H9 (cell line): ENCODE measurements around the gene ZNF101. TPM values are rescaled to one million over a fixed set of nuclear protein-coding genes. Genes with fewer than 3 reads are reported as not detected.
A peak's percentile ranks its signal among the peaks of the same experiment; 100 is the strongest.

Experiments
- DNase-seq: peaks from one replicate; pipeline ENCODE4 v3.0.0-alpha.2; 2017
- H2AFZ ChIP-seq: one replicate; pipeline ENCODE4 v1.6.1; 2013; ENCODE audit warnings: mild to moderate bottlenecking, low read length, control low read depth, moderate library complexity
- H2AK5ac ChIP-seq: 2 replicates; pipeline ENCODE4 v1.6.1; 2013; ENCODE audit warnings: low read length, control low read depth, mixed read lengths; ENCODE audit not compliant: insufficient read length
- H2BK120ac ChIP-seq: one replicate; pipeline ENCODE4 v1.6.1; 2013; ENCODE audit warnings: low read depth, mild to moderate bottlenecking, low read length, control low read depth, inconsistent platforms; ENCODE audit not compliant: poor library complexity, severe bottlenecking
- H2BK12ac ChIP-seq: 2 replicates; pipeline ENCODE4 v1.6.1; 2013; ENCODE audit warnings: low read length, control low read depth, mixed read lengths, low read depth; ENCODE audit not compliant: insufficient read length
- H2BK15ac ChIP-seq: 2 replicates; pipeline ENCODE4 v1.6.1; 2013; ENCODE audit warnings: low read depth, low read length, control low read depth
- H2BK20ac ChIP-seq: one replicate; pipeline ENCODE4 v1.6.1; 2013; ENCODE audit warnings: low read depth, mild to moderate bottlenecking, low read length, control low read depth, inconsistent platforms; ENCODE audit not compliant: poor library complexity, severe bottlenecking
- H2BK5ac ChIP-seq: 2 replicates; pipeline ENCODE4 v1.6.1; 2013; ENCODE audit warnings: low read length, control low read depth, mixed read lengths; ENCODE audit not compliant: insufficient read length
- H3K14ac ChIP-seq: 2 replicates; pipeline ENCODE4 v1.6.1; 2013; ENCODE audit warnings: low read length, control low read depth; ENCODE audit not compliant: insufficient read depth
- H3K18ac ChIP-seq: 2 replicates; pipeline ENCODE4 v1.6.1; 2013; ENCODE audit warnings: low read depth, mild to moderate bottlenecking, mixed read lengths, low read length, control low read depth; ENCODE audit not compliant: insufficient read length
- H3K23ac ChIP-seq: 2 replicates; pipeline ENCODE4 v1.6.1; 2013; ENCODE audit warnings: low read length, control low read depth, mixed read lengths, low read depth; ENCODE audit not compliant: insufficient read length
- H3K23me2 ChIP-seq: 2 replicates; pipeline ENCODE4 v1.6.1; 2013; ENCODE audit warnings: low read depth, mild to moderate bottlenecking, mixed read lengths, low read length, control low read depth; ENCODE audit not compliant: insufficient read length, poor library complexity, severe bottlenecking
- H3K27ac ChIP-seq: 2 replicates; pipeline ENCODE4 v1.5.1; 2013; ENCODE audit warnings: low read length, control low read depth, mixed read lengths, low read depth; ENCODE audit not compliant: insufficient read length
- H3K27me3 ChIP-seq: 2 replicates; pipeline ENCODE4 v1.6.1; 2013; ENCODE audit warnings: low read length, control low read depth, inconsistent platforms; ENCODE audit not compliant: insufficient read depth
- H3K4ac ChIP-seq: 2 replicates; pipeline ENCODE4 v1.6.1; 2013; ENCODE audit warnings: low read depth, mild to moderate bottlenecking, control low read depth, inconsistent platforms, low read length, moderate library complexity
- H3K4me1 ChIP-seq: 2 replicates; pipeline ENCODE4 v1.6.1; 2013; ENCODE audit warnings: low read length, control low read depth, inconsistent platforms; ENCODE audit not compliant: insufficient read depth
- H3K4me2 ChIP-seq: 2 replicates; pipeline ENCODE4 v1.6.1; 2013; ENCODE audit warnings: low read length, control low read depth, mixed read lengths; ENCODE audit not compliant: insufficient read length, insufficient read depth
- H3K56ac ChIP-seq: 2 replicates; pipeline ENCODE4 v1.6.1; 2013; ENCODE audit warnings: low read depth, mild to moderate bottlenecking, mixed read lengths, low read length, control low read depth; ENCODE audit not compliant: insufficient read length
- H3K79me1 ChIP-seq: 2 replicates; pipeline ENCODE4 v1.6.1; 2013; ENCODE audit warnings: low read depth, mild to moderate bottlenecking, moderate library complexity, low read length, control low read depth, inconsistent platforms; ENCODE audit not compliant: insufficient read depth, poor library complexity, severe bottlenecking
- H3K79me2 ChIP-seq: 2 replicates; pipeline ENCODE4 v1.6.1; 2013; ENCODE audit warnings: low read length, control low read depth, inconsistent platforms; ENCODE audit not compliant: insufficient read depth
- H3K9ac ChIP-seq: 2 replicates; pipeline ENCODE4 v1.6.1; 2013; ENCODE audit warnings: low read length, control low read depth, mixed read lengths; ENCODE audit not compliant: insufficient read length; ENCODE audit errors: extremely low read depth
- H3K9me3 ChIP-seq: one replicate; pipeline ENCODE4 v1.6.1; 2013; ENCODE audit warnings: low read depth, low read length, inconsistent platforms; ENCODE audit not compliant: control insufficient read depth
- H3T11ph ChIP-seq: one replicate; pipeline ENCODE4 v1.6.1; 2013; ENCODE audit warnings: mild to moderate bottlenecking, low read length, control low read depth, inconsistent platforms
- H4K20me1 ChIP-seq: one replicate; pipeline ENCODE4 v1.6.1; 2013; ENCODE audit not compliant: control insufficient read depth, insufficient read length, insufficient read depth
- H4K5ac ChIP-seq: 2 replicates; pipeline ENCODE4 v1.6.1; 2013; ENCODE audit warnings: low read depth, mild to moderate bottlenecking, mixed read lengths, low read length, control low read depth; ENCODE audit not compliant: insufficient read length
- H4K8ac ChIP-seq: replicated peaks from 2 replicates; pipeline ENCODE4 v1.6.1; 2013; ENCODE audit warnings: low read length, control low read depth, mixed read lengths, low read depth; ENCODE audit not compliant: insufficient read length
- H4K91ac ChIP-seq: 2 replicates; pipeline ENCODE4 v1.6.1; 2013; ENCODE audit warnings: low read depth, mild to moderate bottlenecking, moderate library complexity, mixed read lengths, low read length, control low read depth; ENCODE audit not compliant: insufficient read length
- H3K27ac Mint-ChIP-seq, 3 experiments: 2 replicates in 2 of 3; 3 replicates in 1 of 3; pipeline ENCODE4 v1.8.0; 2020 to 2021; ENCODE audit warnings: mixed read lengths in 3 of 3, mild to moderate bottlenecking in 1 of 3, moderate library complexity in 1 of 3
- H3K27me3 Mint-ChIP-seq: 2 replicates; pipeline ENCODE4 v1.8.0; 2021; ENCODE audit warnings: low read depth, mild to moderate bottlenecking, moderate library complexity, mixed read lengths
- H3K36me3 Mint-ChIP-seq, 3 experiments: 2 replicates in 2 of 3; 3 replicates in 1 of 3; pipeline ENCODE4 v1.8.0; 2020 to 2021; ENCODE audit warnings: low read depth in 3 of 3, mixed read lengths in 3 of 3; ENCODE audit not compliant: insufficient read depth in 1 of 3
- H3K4me1 Mint-ChIP-seq, 2 experiments: 2 replicates each; pipeline ENCODE4 v1.8.0; 2020; ENCODE audit warnings: mixed read lengths in 2 of 2
- H3K4me3 Mint-ChIP-seq, 2 experiments: 2 replicates in 1 of 2; 3 replicates in 1 of 2; pipeline ENCODE4 v1.8.0; 2020 to 2021; ENCODE audit warnings: mild to moderate bottlenecking in 2 of 2, mixed read lengths in 2 of 2, moderate library complexity in 1 of 2
- H3K9me3 Mint-ChIP-seq, 2 experiments: 2 replicates in 1 of 2; 3 replicates in 1 of 2; pipeline ENCODE4 v1.8.0; 2020; ENCODE audit warnings: mild to moderate bottlenecking in 2 of 2, mixed read lengths in 2 of 2, moderate library complexity in 1 of 2
- WGBS: extraction: QIAGEN DNeasy Blood & Tissue Kit; methylation state at CpG from one replicate; pipeline ENCODE4 v1.1.7; 2013; ENCODE audit warnings: missing lambda C conversion rate, low lambda C conversion rate, mixed read lengths; ENCODE audit not compliant: insufficient read length; ENCODE audit errors: extremely low coverage; 5-methylcytosine and 5-hydroxymethylcytosine counted together
- total RNA-seq: library from RNA; stranded (reverse); gene quantifications from 2 replicates; pipeline ENCODE4 v1.2.1, GENCODE V29; 2021
- TF ChIP-seq, protein P1 (sequence below): fragments of 200-600 bp; sonication (generic); conservative IDR thresholded peaks from 3 replicates; pipeline ENCODE4 v1.8.0; 2021; ENCODE audit warnings: antibody characterized with exemption, mild to moderate bottlenecking

ZNF101 gene
- total RNA-seq, 1 experiment from 2014 or later: 46.9 TPM

DNA sequence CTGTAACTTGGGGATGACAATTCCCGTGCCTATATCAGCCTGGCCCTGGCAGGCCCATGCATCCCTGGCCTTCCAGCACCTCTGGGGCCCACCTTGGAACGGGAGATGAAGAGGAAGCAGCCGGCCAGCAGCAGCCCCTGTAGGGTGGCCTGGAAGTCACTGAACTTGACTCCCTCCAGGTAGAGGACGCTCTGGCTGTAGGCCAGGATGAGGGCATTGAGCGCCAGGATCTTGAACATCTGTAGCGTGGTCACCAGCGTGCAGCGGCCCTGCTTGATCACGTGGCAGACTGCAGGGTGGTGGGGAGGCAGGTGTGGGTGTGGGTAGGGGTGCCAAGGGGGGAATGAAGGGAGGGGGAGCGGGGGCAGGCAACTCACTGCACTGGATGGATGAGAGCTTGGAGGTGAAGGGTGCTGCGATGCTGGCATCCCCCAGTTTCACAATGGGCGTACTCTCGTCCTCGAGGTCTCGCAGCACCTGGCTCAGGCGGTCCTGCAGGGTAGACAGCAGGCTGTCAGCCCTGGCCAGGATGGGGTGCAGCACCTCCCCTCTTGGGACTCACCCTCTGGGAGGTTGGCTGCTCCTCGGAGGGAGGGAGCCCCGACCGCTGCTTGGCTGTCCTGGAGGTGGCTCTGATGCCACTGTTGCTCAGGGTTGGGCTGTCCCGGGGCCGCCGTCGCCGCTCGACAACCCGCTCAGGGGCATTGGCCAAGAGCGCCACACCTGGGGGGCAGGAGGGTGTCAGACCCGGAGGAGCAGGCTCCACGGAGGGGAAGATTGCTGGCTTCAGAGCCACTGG is 21.4 kb upstream of the ZNF101 start:
- Histone ChIP-seq H4K91ac (no peak overlapping the region), H2BK20ac (no peak overlapping the region), H3K14ac (no peak overlapping the region), H3K4ac (no peak overlapping the region), H3K27ac (no peak overlapping the region), H2BK5ac (no peak overlapping the region), H2AFZ (no peak overlapping the region), H3K27me3 (no peaks in the 10 kb centered on the region), H4K20me1 (no peaks in the 10 kb centered on the region), H3K9ac (no peak overlapping the region), H3K23me2 (peaks cover 8% of the 10 kb centered on the region), H3K23ac (no peak overlapping the region), H3K18ac (no peak overlapping the region), H3K9me3 (no peaks in the 10 kb centered on the region), H2AK5ac (no peak overlapping the region), H2BK15ac (no peak overlapping the region), H3K4me2 (no peak overlapping the region), H2BK12ac (no peak overlapping the region), H3K56ac (no peak overlapping the region), H3K79me1 (no peaks in the 10 kb centered on the region), H4K8ac (no peak overlapping the region), H3K79me2 (no peaks in the 10 kb centered on the region), H4K5ac (no peak overlapping the region), H2BK120ac (no peak overlapping the region), H3K4me1 (no peaks in the 10 kb centered on the region), H3T11ph (no peak overlapping the region)
- DNase-seq: no peak
- TF ChIP-seq, protein P1, sequence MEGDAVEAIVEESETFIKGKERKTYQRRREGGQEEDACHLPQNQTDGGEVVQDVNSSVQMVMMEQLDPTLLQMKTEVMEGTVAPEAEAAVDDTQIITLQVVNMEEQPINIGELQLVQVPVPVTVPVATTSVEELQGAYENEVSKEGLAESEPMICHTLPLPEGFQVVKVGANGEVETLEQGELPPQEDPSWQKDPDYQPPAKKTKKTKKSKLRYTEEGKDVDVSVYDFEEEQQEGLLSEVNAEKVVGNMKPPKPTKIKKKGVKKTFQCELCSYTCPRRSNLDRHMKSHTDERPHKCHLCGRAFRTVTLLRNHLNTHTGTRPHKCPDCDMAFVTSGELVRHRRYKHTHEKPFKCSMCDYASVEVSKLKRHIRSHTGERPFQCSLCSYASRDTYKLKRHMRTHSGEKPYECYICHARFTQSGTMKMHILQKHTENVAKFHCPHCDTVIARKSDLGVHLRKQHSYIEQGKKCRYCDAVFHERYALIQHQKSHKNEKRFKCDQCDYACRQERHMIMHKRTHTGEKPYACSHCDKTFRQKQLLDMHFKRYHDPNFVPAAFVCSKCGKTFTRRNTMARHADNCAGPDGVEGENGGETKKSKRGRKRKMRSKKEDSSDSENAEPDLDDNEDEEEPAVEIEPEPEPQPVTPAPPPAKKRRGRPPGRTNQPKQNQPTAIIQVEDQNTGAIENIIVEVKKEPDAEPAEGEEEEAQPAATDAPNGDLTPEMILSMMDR: no peak
- Mint-ChIP-seq H3K9me3 (no peaks in the 10 kb centered on the region), H3K4me3 (no peak overlapping the region), H3K4me1 (peaks cover 6 to 8% of the 10 kb centered on the region in 2 experiments), H3K27me3 (no peaks in the 10 kb centered on the region; the same call in 1 of the 2 replicates), H3K27ac (peak overlapping the region in 1 of 3 experiments; percentile 50; a peak in 1 of 7 replicates), H3K36me3 (peaks cover 22 to 77% (median 68%) of the 10 kb centered on the region in 3 experiments; a peak in 6 of 7 replicates)
- no CpG with 5 or more reads among the region's 29 CpGs for WGBS
